Brain microvascular endothelial cell (primary cell): ENCODE data around the gene CAPN11.
"Not testable (repeated sequence)": the region's sequence is repeated elsewhere in the genome, so short reads cannot be mapped to it uniquely, and the experiment has no call there.

Source experiments
- DNase-seq: peaks from one replicate; pipeline ENCODE4 v3.0.0-alpha.2; 2020
- H3K27ac ChIP-seq: fragments of 250-450 bp; sonication (Bioruptor Pico); 2 replicates; pipeline ENCODE4 v1.5.1; 2020; ENCODE audit warnings: mild to moderate bottlenecking, moderate library complexity
- H3K27me3 ChIP-seq: fragments of 250-450 bp; sonication (Bioruptor Pico); replicated peaks from 2 replicates; pipeline ENCODE4 v1.5.1; 2020; ENCODE audit warnings: mild to moderate bottlenecking
- H3K36me3 ChIP-seq: fragments of 250-450 bp; sonication (Bioruptor Pico); replicated peaks from 2 replicates; pipeline ENCODE4 v1.5.1; 2020; ENCODE audit warnings: mild to moderate bottlenecking
- H3K4me3 ChIP-seq: 2 replicates; pipeline ENCODE4 v1.5.1; 2011; ENCODE audit warnings: low read depth, mild to moderate bottlenecking, control low read depth, low read length, moderate library complexity
- CTCF ChIP-seq: IDR thresholded peaks from 2 replicates; pipeline ENCODE4 v1.5.1; 2011; ENCODE audit warnings: low read depth, mild to moderate bottlenecking, moderate library complexity, low read length, control low read depth, inconsistent platforms; ENCODE audit errors: missing control alignments
- in situ Hi-C: cut with HindIII; loops from 2 replicates; pipeline ENCODE4 v1.10.0; 2017; ENCODE audit warnings: low sequenced_read_pairs, low pct_ligation_motif_present

Gene CAPN11

DNA sequence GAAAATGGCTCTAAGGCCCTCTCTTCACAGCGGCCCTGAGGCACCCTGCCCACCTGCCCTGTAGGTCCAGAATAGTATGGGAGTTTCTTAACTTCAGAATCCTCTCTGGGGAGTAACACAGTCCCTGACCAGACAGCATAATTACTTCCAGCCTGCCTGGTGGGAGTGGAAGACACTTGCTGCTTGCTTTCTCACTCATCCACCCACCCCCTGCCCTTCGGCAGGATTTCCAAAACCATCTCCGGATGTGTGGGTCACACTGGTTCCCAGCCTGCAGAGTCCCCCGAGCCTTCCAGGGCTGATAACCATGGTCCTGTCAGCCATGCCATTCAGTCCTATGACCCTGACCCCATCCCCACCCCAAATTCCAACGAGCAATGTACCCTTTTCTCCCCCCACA is 70.2 kb downstream of the CAPN11 start:
- Histone ChIP-seq H3K27ac (no peak overlapping the region), H3K27me3 (no peaks in the 10 kb centered on the region), H3K36me3 (peaks cover 4% of the 10 kb centered on the region), H3K4me3 (no peak overlapping the region)
- in situ Hi-C loops, result no loop called here
- TF ChIP-seq CTCF, result no peak
- DNase-seq, result no peak

DNA sequence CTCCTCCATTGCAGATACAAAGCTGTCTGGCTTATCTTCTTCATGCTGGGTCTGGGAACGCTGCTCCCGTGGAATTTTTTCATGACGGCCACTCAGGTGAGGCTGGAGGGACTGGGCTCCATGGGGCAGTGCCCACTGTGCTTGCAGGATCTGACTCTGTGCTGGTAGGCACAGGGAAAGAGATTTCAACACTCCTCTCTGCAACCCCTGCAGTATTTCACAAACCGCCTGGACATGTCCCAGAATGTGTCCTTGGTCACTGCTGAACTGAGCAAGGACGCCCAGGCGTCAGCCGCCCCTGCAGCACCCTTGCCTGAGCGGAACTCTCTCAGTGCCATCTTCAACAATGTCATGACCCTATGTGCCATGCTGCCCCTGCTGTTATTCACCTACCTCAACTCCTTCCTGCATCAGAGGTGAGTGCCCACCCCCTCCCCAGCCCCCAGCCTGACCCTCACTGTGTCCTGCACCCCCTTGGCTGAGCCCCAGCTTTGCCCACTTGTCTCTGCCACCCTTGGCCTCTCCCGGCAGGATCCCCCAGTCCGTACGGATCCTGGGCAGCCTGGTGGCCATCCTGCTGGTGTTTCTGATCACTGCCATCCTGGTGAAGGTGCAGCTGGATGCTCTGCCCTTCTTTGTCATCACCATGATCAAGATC is 70.9 kb downstream of the CAPN11 start:
- no peak for TF ChIP-seq CTCF
- in situ Hi-C loops, result no loop called here
- no peaks in the 10 kb centered on the region for H3K27me3 ChIP-seq
- H3K36me3 ChIP-seq, result peaks cover 4% of the 10 kb centered on the region
- no peak overlapping the region for H3K27ac ChIP-seq
- no peak overlapping the region for H3K4me3 ChIP-seq
- no peak for DNase-seq

- Histone ChIP-seq H3K27me3 (no peaks in the 10 kb centered on the region), H3K4me3 (no peak overlapping the region), H3K27ac (no peak overlapping the region), H3K36me3 (peaks cover 4% of the 10 kb centered on the region)
- TF ChIP-seq CTCF, result no peak
- no peak for DNase-seq
- in situ Hi-C loops, result no loop called here
These were observed 71.5 kb downstream of the CAPN11 start for GRCh38 chr6:44230034-44230675.

- H3K36me3 ChIP-seq, H3K27ac ChIP-seq, H3K27me3 ChIP-seq, DNase-seq, in situ Hi-C loops, H3K4me3 ChIP-seq: not testable (repeated sequence)
These were observed 72.8 kb downstream of the CAPN11 start for GRCh38 chr6:44231426-44231825.

DNA sequence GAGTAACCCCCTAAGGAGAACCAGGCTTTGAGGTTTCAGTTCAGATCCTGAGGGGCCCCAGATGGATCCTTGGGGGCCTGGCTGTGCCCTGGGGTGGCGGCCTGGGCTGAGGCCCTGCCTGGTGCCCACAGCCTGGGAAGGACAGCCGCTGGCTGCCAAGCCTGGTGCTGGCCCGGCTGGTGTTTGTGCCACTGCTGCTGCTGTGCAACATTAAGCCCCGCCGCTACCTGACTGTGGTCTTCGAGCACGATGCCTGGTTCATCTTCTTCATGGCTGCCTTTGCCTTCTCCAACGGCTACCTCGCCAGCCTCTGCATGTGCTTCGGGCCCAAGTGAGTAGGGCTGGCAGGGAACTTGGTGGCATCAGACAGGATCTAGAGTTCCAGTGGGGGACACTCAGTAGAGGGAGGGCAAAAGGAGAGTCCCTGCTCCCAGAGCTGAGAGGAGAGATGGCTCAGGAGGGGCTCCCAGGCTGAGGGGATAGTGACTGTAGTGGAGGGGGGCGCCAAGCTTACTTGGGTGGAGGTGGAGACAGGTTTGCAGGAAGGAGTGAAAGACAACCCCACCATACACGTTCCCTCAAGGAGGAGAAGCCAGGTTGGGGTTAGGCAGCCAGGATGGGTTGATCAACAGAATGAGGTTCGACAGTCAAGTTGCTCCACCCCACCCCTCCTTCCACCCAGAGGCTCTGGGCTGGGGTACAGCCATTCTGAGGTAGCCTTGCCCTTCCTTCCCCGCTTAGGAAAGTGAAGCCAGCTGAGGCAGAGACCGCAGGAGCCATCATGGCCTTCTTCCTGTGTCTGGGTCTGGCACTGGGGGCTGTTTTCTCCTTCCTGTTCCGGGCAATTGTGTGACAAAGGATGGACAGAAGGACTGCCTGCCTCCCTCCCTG is 74.3 kb downstream of the CAPN11 start:
- in situ Hi-C loops, result no loop called here
- no peak overlapping the region for H3K27ac ChIP-seq
- peaks cover 4% of the 10 kb centered on the region for H3K36me3 ChIP-seq
- no peak for DNase-seq
- H3K27me3 ChIP-seq, result no peaks in the 10 kb centered on the region
- H3K4me3 ChIP-seq, result no peak overlapping the region
- no peak for TF ChIP-seq CTCF

- Histone ChIP-seq H3K4me3 (no peak overlapping the region), H3K27me3 (no peaks in the 10 kb centered on the region), H3K27ac (no peak overlapping the region), H3K36me3 (peaks cover 4% of the 10 kb centered on the region)
- no peak for DNase-seq
- in situ Hi-C loops, result no loop called here
- TF ChIP-seq CTCF, result no peak
These were observed 75.0 kb downstream of the CAPN11 start for GRCh38 chr6:44233567-44234100.
